ENCODE results near the gene CRACR2B.

CRACR2B gene

DNA sequence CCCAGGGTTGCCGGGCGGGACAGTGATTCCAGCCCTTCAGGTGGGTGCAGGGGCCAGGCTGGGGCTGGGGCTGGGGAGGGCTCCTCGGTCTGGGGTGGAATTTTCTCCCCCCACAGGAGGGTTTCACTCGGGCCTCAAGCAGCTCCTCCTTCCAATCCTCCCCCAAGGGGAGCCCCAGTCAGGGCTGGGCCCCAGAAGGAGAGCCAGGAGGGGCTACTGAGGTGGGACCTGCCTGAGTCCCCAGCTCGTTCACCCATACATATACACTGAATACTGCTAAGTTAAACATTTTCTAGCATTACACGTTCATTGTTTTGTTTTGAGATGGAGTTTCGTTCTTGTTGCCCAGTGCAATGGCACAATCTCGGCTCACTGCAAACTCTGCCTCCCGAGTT lies 1.5 kb upstream of the CRACR2B start:
- TF ChIP-seq FOXP2 (optimal IDR thresholded peaks at IDR 0.05; ENCODE audit: borderline replicate concordance, extremely low read depth, extremely low read length, insufficient read depth) (no peak), SIN3A (IDR thresholded peaks at IDR 0.05; ENCODE audit: borderline replicate concordance, insufficient read depth, low read length) (no peak), TAF1 (IDR thresholded peaks at IDR 0.05; ENCODE audit: borderline replicate concordance, insufficient read depth, low read length) (no peak), POLR2AphosphoS5 (IDR thresholded peaks at IDR 0.05; ENCODE audit: low read depth, low read length) (no peak)
- TF ChIP-seq, protein P1, sequence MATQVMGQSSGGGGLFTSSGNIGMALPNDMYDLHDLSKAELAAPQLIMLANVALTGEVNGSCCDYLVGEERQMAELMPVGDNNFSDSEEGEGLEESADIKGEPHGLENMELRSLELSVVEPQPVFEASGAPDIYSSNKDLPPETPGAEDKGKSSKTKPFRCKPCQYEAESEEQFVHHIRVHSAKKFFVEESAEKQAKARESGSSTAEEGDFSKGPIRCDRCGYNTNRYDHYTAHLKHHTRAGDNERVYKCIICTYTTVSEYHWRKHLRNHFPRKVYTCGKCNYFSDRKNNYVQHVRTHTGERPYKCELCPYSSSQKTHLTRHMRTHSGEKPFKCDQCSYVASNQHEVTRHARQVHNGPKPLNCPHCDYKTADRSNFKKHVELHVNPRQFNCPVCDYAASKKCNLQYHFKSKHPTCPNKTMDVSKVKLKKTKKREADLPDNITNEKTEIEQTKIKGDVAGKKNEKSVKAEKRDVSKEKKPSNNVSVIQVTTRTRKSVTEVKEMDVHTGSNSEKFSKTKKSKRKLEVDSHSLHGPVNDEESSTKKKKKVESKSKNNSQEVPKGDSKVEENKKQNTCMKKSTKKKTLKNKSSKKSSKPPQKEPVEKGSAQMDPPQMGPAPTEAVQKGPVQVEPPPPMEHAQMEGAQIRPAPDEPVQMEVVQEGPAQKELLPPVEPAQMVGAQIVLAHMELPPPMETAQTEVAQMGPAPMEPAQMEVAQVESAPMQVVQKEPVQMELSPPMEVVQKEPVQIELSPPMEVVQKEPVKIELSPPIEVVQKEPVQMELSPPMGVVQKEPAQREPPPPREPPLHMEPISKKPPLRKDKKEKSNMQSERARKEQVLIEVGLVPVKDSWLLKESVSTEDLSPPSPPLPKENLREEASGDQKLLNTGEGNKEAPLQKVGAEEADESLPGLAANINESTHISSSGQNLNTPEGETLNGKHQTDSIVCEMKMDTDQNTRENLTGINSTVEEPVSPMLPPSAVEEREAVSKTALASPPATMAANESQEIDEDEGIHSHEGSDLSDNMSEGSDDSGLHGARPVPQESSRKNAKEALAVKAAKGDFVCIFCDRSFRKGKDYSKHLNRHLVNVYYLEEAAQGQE (IDR thresholded peaks at IDR 0.05; ENCODE audit: insufficient read depth in 1 of 2, low read depth in 2 of 2, low read length in 2 of 2): no peak

DNA sequence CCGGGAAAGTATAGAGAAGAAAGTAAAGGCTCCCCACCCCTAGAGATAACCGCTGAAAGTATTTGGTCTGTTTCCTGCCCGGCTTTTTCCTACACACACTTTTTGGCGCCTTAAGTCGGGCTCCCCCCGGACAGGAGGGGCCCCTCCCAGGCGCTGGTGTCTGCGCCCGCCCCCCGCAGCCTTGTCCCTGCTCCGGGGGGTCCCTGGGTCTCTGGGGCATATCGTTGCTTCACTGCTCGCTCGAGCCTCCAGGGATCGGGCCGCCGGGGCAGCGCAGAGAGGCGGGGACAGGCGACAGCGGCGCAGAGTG lies 928 bp upstream of the CRACR2B start:
- TF ChIP-seq SIN3A (IDR thresholded peaks at IDR 0.05; ENCODE audit: borderline replicate concordance, insufficient read depth, low read length) (no peak), TAF1 (IDR thresholded peaks at IDR 0.05; ENCODE audit: borderline replicate concordance, insufficient read depth, low read length) (no peak), FOXP2 (optimal IDR thresholded peaks at IDR 0.05; ENCODE audit: borderline replicate concordance, extremely low read depth, extremely low read length, insufficient read depth) (no peak), POLR2AphosphoS5 (IDR thresholded peaks at IDR 0.05; ENCODE audit: low read depth, low read length) (no peak)
- TF ChIP-seq, protein P1 (IDR thresholded peaks at IDR 0.05; ENCODE audit: insufficient read depth in 1 of 2, low read depth in 2 of 2, low read length in 2 of 2): no peak

DNA sequence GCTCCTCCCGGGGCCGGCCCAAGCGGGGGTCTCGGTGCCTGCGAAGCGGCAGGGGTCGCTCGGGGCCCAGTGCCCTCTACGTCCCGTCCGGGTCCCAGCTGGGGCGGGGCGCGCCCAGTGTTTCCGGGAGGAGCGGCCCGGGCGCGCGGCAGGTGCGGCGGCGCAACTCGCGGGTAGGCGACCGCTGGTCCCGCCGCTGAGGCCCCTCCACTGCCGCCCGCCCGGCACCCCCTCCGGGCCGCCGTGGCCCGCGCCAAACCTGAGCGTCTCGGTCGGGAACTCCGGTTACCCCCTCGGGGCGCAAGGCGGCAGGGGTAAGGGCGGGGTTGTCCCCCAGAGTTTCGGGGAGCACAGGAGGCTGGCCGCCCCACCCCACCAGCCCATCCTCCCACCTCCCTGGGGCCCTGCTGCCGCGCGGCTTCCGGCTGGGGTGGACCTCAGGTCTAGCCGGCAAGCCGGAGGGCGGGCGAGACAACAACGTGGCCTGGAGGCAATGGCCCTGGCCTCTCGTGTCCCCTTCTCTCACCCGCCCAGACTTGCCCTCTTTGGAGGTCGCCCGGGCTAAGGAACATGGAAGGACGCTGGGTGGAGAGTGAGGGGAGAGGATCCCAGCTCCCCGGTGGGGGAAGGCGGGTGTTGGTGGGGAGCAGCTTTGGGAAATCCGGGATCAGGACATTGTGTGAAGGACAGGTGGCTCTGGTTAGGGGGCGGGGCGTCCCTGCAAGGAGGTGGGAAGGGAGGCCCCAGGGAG lies 398 bp upstream of the CRACR2B start:
- TF ChIP-seq FOXP2 (optimal IDR thresholded peaks at IDR 0.05; ENCODE audit: borderline replicate concordance, extremely low read depth, extremely low read length, insufficient read depth) (no peak), TAF1 (IDR thresholded peaks at IDR 0.05; ENCODE audit: borderline replicate concordance, insufficient read depth, low read length) (no peak), SIN3A (IDR thresholded peaks at IDR 0.05; ENCODE audit: borderline replicate concordance, insufficient read depth, low read length) (no peak), POLR2AphosphoS5 (IDR thresholded peaks at IDR 0.05; ENCODE audit: low read depth, low read length) (no peak)
- TF ChIP-seq, protein P1 (IDR thresholded peaks at IDR 0.05; ENCODE audit: insufficient read depth in 1 of 2, low read depth in 2 of 2, low read length in 2 of 2): no peak

DNA sequence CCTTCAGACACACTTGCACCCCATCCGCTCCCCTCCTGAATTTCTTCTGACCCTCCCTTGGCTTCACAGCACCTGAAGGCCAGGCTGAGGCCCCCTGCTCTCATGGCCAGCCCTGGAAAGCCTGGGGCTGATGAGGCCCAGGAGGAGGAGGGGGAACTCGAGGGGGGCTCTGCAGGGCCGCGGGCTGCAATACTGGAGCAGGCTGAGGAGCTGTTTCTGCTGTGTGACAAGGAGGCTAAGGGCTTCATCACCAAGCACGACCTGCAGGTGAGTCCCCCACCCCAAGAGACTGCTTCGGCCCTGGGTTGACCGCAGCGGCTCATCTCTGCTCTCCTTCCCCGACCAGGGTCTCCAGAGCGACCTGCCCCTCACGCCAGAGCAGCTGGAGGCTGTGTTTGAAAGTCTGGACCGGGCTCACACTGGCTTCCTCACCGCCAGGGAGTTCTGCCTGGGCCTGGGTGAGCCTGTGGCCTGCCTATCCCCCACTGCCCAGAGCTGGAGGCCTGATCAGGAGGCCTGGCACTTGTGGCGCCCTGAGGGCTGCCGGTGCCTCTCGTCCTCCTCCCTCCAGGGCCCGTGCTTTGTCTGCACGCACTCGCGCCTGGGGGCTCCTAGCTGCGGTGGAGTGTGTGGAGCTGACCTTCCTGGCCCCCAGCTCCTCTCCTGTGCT lies 922 bp downstream of the CRACR2B start:
- no peak for TF ChIP-seq SIN3A (IDR thresholded peaks at IDR 0.05; ENCODE audit: borderline replicate concordance, insufficient read depth, low read length)
- no peak for TF ChIP-seq POLR2AphosphoS5 (IDR thresholded peaks at IDR 0.05; ENCODE audit: low read depth, low read length)
- no peak for TF ChIP-seq TAF1 (IDR thresholded peaks at IDR 0.05; ENCODE audit: borderline replicate concordance, insufficient read depth, low read length)
- TF ChIP-seq FOXP2 (optimal IDR thresholded peaks at IDR 0.05; ENCODE audit: borderline replicate concordance, extremely low read depth, extremely low read length, insufficient read depth): no peak
- TF ChIP-seq, protein P1 (IDR thresholded peaks at IDR 0.05; ENCODE audit: insufficient read depth in 1 of 2, low read depth in 2 of 2, low read length in 2 of 2): no peak

All from PFSK-1 (cell line).